ENCODE data around the gene MAGEB17. TPM values are rescaled to one million over a fixed set of nuclear protein-coding genes. Genes with fewer than 3 reads are reported as not detected.

The MAGEB17 gene
- total and polyA plus RNA-seq, 9 of the 15 experiments (the other 6 are each of a cell fraction or from before 2014, with no cell fraction given): 0.07 to 0.45 (median 0.14) TPM; not detected in 1

DNA sequence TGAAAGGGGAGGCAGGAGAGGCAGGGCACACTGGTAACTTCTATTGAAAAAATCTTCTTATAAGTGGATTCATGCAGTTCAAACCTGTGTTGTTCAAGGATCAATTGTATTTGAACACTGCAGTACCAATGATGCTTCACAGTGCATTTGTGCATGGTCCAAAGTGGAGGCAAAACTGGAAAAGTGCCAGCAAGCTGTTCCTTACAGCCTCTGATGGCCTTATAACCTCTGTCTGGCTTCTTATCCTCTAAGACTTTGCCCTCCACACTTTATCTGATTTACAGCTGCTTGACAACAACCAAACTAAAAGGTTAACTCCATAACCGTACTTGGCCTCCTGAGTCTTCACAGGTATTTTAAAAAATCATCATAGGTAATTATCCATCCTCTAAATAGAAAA, 40.4 kb downstream of the MAGEB17 start:
- H3K9ac ChIP-seq (ENCODE audit: insufficient read depth in 1 of 2, low read depth in 2 of 2, low read length in 2 of 2): no peak overlapping the region
- H3K4me3 ChIP-seq: no peak overlapping the region
- no TSS peak for BruUV-seq (replicated peaks)
- no peak for ATAC-seq
- no peak overlapping the region for H3K4me2 ChIP-seq (ENCODE audit: insufficient read depth, low read length)
- intact Hi-C loops (cut with micrococcal nuclease): no loop called here
- no peak overlapping the region for H3K27ac ChIP-seq (ENCODE audit: extremely low read depth, low read depth, low read length)
- ChIA-PET CTCF (ENCODE audit: low intra/inter-chr PET ratio) (no interaction called here), POLR2A (no interaction called here)
- H3K36me3 ChIP-seq (ENCODE audit: control insufficient read depth, insufficient read depth, low read length): no peaks in the 10 kb centered on the region
- H3K27me3 ChIP-seq (ENCODE audit: control insufficient read depth in 2 of 2, insufficient read depth in 2 of 2, low read length in 2 of 2): no peaks in the 10 kb centered on the region
- no peaks in the 10 kb centered on the region for H3K9me3 ChIP-seq (replicated peaks; ENCODE audit: control insufficient read depth, insufficient read depth, low read depth, low read length)
- DNase-seq (ENCODE audit: extremely low read depth in 1 of 4, low spot score in 3 of 4): no peak
- FAIRE-seq: no peak
- WGBS (ENCODE audit: insufficient coverage, low coverage, missing lambda C conversion rate): 0% methylated on average over 1 of the region's 1 CpG
- in situ Hi-C loops (cut with MboI): no loop called here
- no peak overlapping the region for H2AFZ ChIP-seq (ENCODE audit: low read depth, low read length)
- TF ChIP-seq NFYB (IDR thresholded peaks at IDR 0.05; ENCODE audit: extremely low read depth, insufficient read length) (no peak), RBM22 (IDR thresholded peaks at IDR 0.05; ENCODE audit: low read depth, low read length, poor library complexity, severe bottlenecking) (no peak), MTF1 (CRISPR knock-in tag; IDR thresholded peaks at IDR 0.05; ENCODE audit: borderline replicate concordance) (no peak), MTA1 (IDR thresholded peaks at IDR 0.05; ENCODE audit: borderline replicate concordance) (no peak)
- TF ChIP-seq, protein P1, sequence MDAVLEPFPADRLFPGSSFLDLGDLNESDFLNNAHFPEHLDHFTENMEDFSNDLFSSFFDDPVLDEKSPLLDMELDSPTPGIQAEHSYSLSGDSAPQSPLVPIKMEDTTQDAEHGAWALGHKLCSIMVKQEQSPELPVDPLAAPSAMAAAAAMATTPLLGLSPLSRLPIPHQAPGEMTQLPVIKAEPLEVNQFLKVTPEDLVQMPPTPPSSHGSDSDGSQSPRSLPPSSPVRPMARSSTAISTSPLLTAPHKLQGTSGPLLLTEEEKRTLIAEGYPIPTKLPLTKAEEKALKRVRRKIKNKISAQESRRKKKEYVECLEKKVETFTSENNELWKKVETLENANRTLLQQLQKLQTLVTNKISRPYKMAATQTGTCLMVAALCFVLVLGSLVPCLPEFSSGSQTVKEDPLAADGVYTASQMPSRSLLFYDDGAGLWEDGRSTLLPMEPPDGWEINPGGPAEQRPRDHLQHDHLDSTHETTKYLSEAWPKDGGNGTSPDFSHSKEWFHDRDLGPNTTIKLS (IDR thresholded peaks at IDR 0.05; ENCODE audit: borderline replicate concordance, low read depth): no peak
- H3K4me1 ChIP-seq (replicated peaks in 1 of 2; ENCODE audit: control insufficient read depth in 2 of 2, insufficient read depth in 2 of 2, low read length in 2 of 2): no peaks in the 10 kb centered on the region
- no peaks in the 10 kb centered on the region for H3K79me2 ChIP-seq (ENCODE audit: control insufficient read depth, insufficient read depth, low read length)
- H4K20me1 ChIP-seq (replicated peaks; ENCODE audit: control insufficient read depth, insufficient read depth, low read length): no peaks in the 10 kb centered on the region
- no peaks in the 10 kb centered on the region for H3K9me1 ChIP-seq (ENCODE audit: control insufficient read depth, insufficient read depth, low read length)

All from K562 (cell line).